Chondrocyte (in vitro differentiated cells): ENCODE measurements around the gene NYAP2. TPM values are rescaled to one million over a fixed set of nuclear protein-coding genes. Genes with fewer than 3 reads are reported as not detected.

Experiments used
- DNase-seq: peaks from one replicate; pipeline ENCODE4 v3.0.0; 2021; ENCODE audit warnings: mixed read lengths, low spot score
- H3K27ac Mint-ChIP-seq: one replicate; pipeline ENCODE4 v1.8.0; 2021; ENCODE audit warnings: mild to moderate bottlenecking, moderate library complexity, mixed read lengths; ENCODE audit not compliant: unreplicated experiment
- H3K27me3 Mint-ChIP-seq: 2 replicates; pipeline ENCODE4 v1.8.0; 2021; ENCODE audit warnings: low read depth, mixed read lengths
- H3K36me3 Mint-ChIP-seq: 2 replicates; pipeline ENCODE4 v1.8.0; 2021; ENCODE audit warnings: low read depth, mixed read lengths
- H3K4me1 Mint-ChIP-seq: 2 replicates; pipeline ENCODE4 v1.8.0; 2021; ENCODE audit warnings: low read depth, mild to moderate bottlenecking, mixed read lengths
- H3K4me3 Mint-ChIP-seq: one replicate; pipeline ENCODE4 v1.8.0; 2021; ENCODE audit warnings: mild to moderate bottlenecking, moderate library complexity, mixed read lengths; ENCODE audit not compliant: unreplicated experiment
- H3K9me3 Mint-ChIP-seq: 2 replicates; pipeline ENCODE4 v1.8.0; 2021; ENCODE audit warnings: low read depth, mixed read lengths
- CTCF ChIP-seq: fragments of 200-600 bp; sonication (generic); IDR thresholded peaks from 2 replicates; pipeline ENCODE4 v1.5.0; 2021; ENCODE audit warnings: antibody characterized with exemption, mild to moderate bottlenecking, moderate library complexity
- total RNA-seq: library from RNA; stranded (reverse); gene quantifications from 3 replicates; pipeline ENCODE4 v1.2.1, GENCODE V29; 2021

The NYAP2 gene
- total RNA-seq, 1 donor from 2014 or later, result 0.05 TPM

- Mint-ChIP-seq H3K36me3 (no peaks in the 10 kb centered on the region), H3K27me3 (peaks cover 2% of the 10 kb centered on the region), H3K9me3 (no peaks in the 10 kb centered on the region), H3K4me3 (no peak overlapping the region), H3K27ac (no peak overlapping the region), H3K4me1 (no peaks in the 10 kb centered on the region)
- no peak for TF ChIP-seq CTCF
- DNase-seq, result no peak
Observed at GRCh38 chr2:225434014-225434413, 34.5 kb downstream of the NYAP2 start.

GRCh38 chr2:225437319-225437718, 37.8 kb downstream of the NYAP2 start:
- H3K36me3 Mint-ChIP-seq, result no peaks in the 10 kb centered on the region
- H3K27me3 Mint-ChIP-seq, result peaks cover 2% of the 10 kb centered on the region
- H3K4me3 Mint-ChIP-seq, result no peak overlapping the region
- no peaks in the 10 kb centered on the region for H3K4me1 Mint-ChIP-seq
- no peak overlapping the region for H3K27ac Mint-ChIP-seq
- H3K9me3 Mint-ChIP-seq, result no peaks in the 10 kb centered on the region
- no peak for TF ChIP-seq CTCF
- no peak for DNase-seq

GRCh38 chr2:225438248-225438647, 38.7 kb downstream of the NYAP2 start:
- Mint-ChIP-seq H3K4me3 (no peak overlapping the region), H3K27ac (no peak overlapping the region)

GRCh38 chr2:225452677-225453076, 53.2 kb downstream of the NYAP2 start:
- no peak for DNase-seq
- Mint-ChIP-seq H3K27ac (no peak overlapping the region), H3K27me3 (no peaks in the 10 kb centered on the region), H3K36me3 (no peaks in the 10 kb centered on the region), H3K4me1 (peaks cover 4% of the 10 kb centered on the region), H3K9me3 (no peaks in the 10 kb centered on the region), H3K4me3 (no peak overlapping the region)
- TF ChIP-seq CTCF, result no peak

More at GRCh38 chr2:225438248-225438647, 38.7 kb downstream of the NYAP2 start:
- H3K36me3 Mint-ChIP-seq, result no peaks in the 10 kb centered on the region
- no peak for DNase-seq
- peaks cover 2% of the 10 kb centered on the region for H3K27me3 Mint-ChIP-seq
- no peaks in the 10 kb centered on the region for H3K9me3 Mint-ChIP-seq
- no peaks in the 10 kb centered on the region for H3K4me1 Mint-ChIP-seq
- TF ChIP-seq CTCF, result no peak

- Mint-ChIP-seq H3K27ac (no peak overlapping the region), H3K4me3 (no peak overlapping the region), H3K9me3 (no peaks in the 10 kb centered on the region), H3K27me3 (no peaks in the 10 kb centered on the region), H3K4me1 (peaks cover 12% of the 10 kb centered on the region), H3K36me3 (no peaks in the 10 kb centered on the region)
- no peak for DNase-seq
- no peak for TF ChIP-seq CTCF
Observed at GRCh38 chr2:225454412-225454811, 54.9 kb downstream of the NYAP2 start.
